Heart left ventricle (tissue), 16 donors: ENCODE data around the gene AXDND1. TPM values are rescaled to one million over a fixed set of nuclear protein-coding genes. Genes with fewer than 3 reads are reported as not detected.
"Not testable (repeated sequence)": the region's sequence is repeated elsewhere in the genome, so short reads cannot be mapped to it uniquely, and the experiment has no call there.

Source experiments
- ATAC-seq, 4 donors: fragments of 200-7000 bp; cut with Tn5 transposase; one replicate each; pipeline ENCODE4 v1.9.1; 2020 to 2022; ENCODE audit warnings: moderate library complexity in 4 of 4, mild to moderate bottlenecking in 3 of 4, moderate number of reproducible peaks in 1 of 4
- DNase-seq, 5 donors: peaks; one replicate each; pipeline ENCODE4 v3.0.0-alpha.2; 2020
- H3K27ac ChIP-seq, 12 donors: fragments of 200-600 bp; sonication (generic) in 4 of 12; one replicate each; pipeline versions ENCODE4 v1.5.0 to v1.8.0; 2016 to 2022; ENCODE audit warnings: mild to moderate bottlenecking in 2 of 12
- H3K27me3 ChIP-seq, 9 donors: fragments of 200-600 bp; sonication (generic) in 2 of 9; one replicate each; pipeline versions ENCODE4 v1.5.1 to v1.8.0; 2016 to 2022; ENCODE audit warnings: mild to moderate bottlenecking in 3 of 9
- H3K36me3 ChIP-seq, 9 donors: fragments of 200-600 bp; sonication (generic) in 2 of 9; one replicate each; pipeline versions ENCODE4 v1.5.0 to v1.8.0; 2018 to 2022; ENCODE audit warnings: mild to moderate bottlenecking in 2 of 9
- H3K4me1 ChIP-seq, 12 donors: fragments of 200-600 bp; sonication (generic) in 4 of 12; one replicate each; pipeline versions ENCODE4 v1.5.0 to v1.8.0; 2016 to 2022; ENCODE audit warnings: mild to moderate bottlenecking in 3 of 12
- H3K4me3 ChIP-seq, 12 donors: fragments of 200-600 bp; sonication (generic) in 4 of 12; one replicate each; pipeline versions ENCODE4 v1.5.0 to v1.8.0; 2017 to 2022; ENCODE audit warnings: mild to moderate bottlenecking in 9 of 12, moderate library complexity in 4 of 12
- H3K9me3 ChIP-seq, 12 donors: fragments of 200-600 bp; sonication (generic) in 4 of 12; one replicate each; pipeline versions ENCODE4 v1.5.0 to v1.8.0; 2016 to 2022; ENCODE audit warnings: mild to moderate bottlenecking in 1 of 12
- CTCF ChIP-seq, 12 donors: fragments of 200-600 bp; sonication (generic) in 4 of 12; IDR thresholded peaks; one replicate each; pipeline versions ENCODE4 v1.5.0 to v1.8.0; 2018 to 2022; ENCODE audit warnings: antibody characterized with exemption in 12 of 12, mild to moderate bottlenecking in 5 of 12
- POLR2A ChIP-seq, 2 donors: fragments of 450-650 bp; IDR thresholded peaks; one replicate each; pipeline ENCODE4 v1.6.1; 2017; ENCODE audit warnings: antibody characterized with exemption in 2 of 2, mild to moderate bottlenecking in 2 of 2, moderate library complexity in 2 of 2
- WGBS, 4 donors: extraction: QIAGEN DNeasy Blood & Tissue Kit in 2 of 4; methylation state at CpG; one replicate each; pipeline versions ENCODE4 v1.1.5 to v1.1.7; 2013 to 2018; 5-methylcytosine and 5-hydroxymethylcytosine counted together
- intact Hi-C, 10 donors: fragments of 100-400 bp; cut with DNase I; formaldehyde crosslinking; loops; one replicate each; pipeline versions ENCODE4 v1.11.1 to v1.14.2; 2022
- polyA plus RNA-seq, 2 donors: library from polyadenylated mRNA; stranded (reverse); fragments of 200-250 nt; gene quantifications; one replicate each; pipeline ENCODE4 v1.2.3, GENCODE V29; 2013
- total RNA-seq, 9 donors: library from RNA; depleted of rRNA in 2 of 9; stranded (reverse); fragments of >200 nt in 2 of 9; fragmentation: NEBNext Ultra II Directional in 3 of 9; extraction: Animal tissue kit (Norgen Biotek cat#: 25700) in 3 of 9; gene quantifications; one replicate each; pipeline versions ENCODE4 v1.1.0 to v1.2.4, GENCODE V29; 2016 to 2023
- donor health status: ischemic (EF 13 %, LVEDD 7.1; RV severe dilation, severe dysfunction).
- donor health status: healthy with polysubstance abuse.
- donor health status: DM: no; HTN: yes; CAD: no.
- donor health status: DM: no; HTN: no; CAD: no.
- donor health status: ischemic (EF 25% LVEDD 6.9; RV normal size, moderate dysfunction).
- donor health status: ischemic (EF 25% LVEDD 5.7; RV mildly dilated, moderate dysfunction).
- donor health status: healthy.
- donor health status: DM: yes; HTN: yes; CAD: no.
- donor health status: ischemic (EF 35%, LVEDD 5.7; RV mildly dilated, moderate dysfunction).
- donor health status: nonischemic (EF 11% LVEDD 7.7; RV severe dilation, severe dysfunction).
- donor health status: DM: yes; HTN: yes; CAD: no.
- donor health status: PGD.
- donor health status: ischemic (EF 29% LVEDD 5.4; RV normal size, mild dysfunction).
- donor health status: nonischemic (EF 23%, LVEDD 6.1; RV moderate dilation, normal function).

Gene AXDND1
- total and polyA plus RNA-seq, 11 donors = 0.08 to 0.16 TPM; not detected in 9

GRCh38 chr1:179342740-179343404 lies 22.9 kb upstream of the AXDND1 start:
- Histone ChIP-seq H3K27me3 (no peaks in the 10 kb centered on the region), H3K36me3 (peaks cover 0 to 89% (median 79%) of the 10 kb centered on the region in 9 donors), H3K4me3 (no peak overlapping the region), H3K9me3 (no peaks in the 10 kb centered on the region), H3K4me1 (peaks cover 0 to 7% (median 0%) of the 10 kb centered on the region in 12 donors), H3K27ac (no peak overlapping the region)
- TF ChIP-seq CTCF (IDR thresholded peaks at IDR 0.05) (no peak), POLR2A (IDR thresholded peaks at IDR 0.05) (no peak)
- WGBS, 4 donors = 95 to 97% (median 96%) methylated on average over 4 of the region's 4 CpGs
- DNase-seq = no peak
- intact Hi-C loops = no loop called here
- no peak for ATAC-seq

- DNase-seq (no peak), ATAC-seq (no peak)
- Histone ChIP-seq H3K27ac (no peak overlapping the region), H3K4me3 (no peak overlapping the region), H3K4me1 (peaks cover 0 to 12% (median 0%) of the 10 kb centered on the region in 12 donors), H3K27me3 (no peaks in the 10 kb centered on the region), H3K36me3 (peaks cover 0 to 85% (median 43%) of the 10 kb centered on the region in 9 donors), H3K9me3 (no peaks in the 10 kb centered on the region)
- no peak for TF ChIP-seq POLR2A (IDR thresholded peaks at IDR 0.05)
- no peak for TF ChIP-seq CTCF (IDR thresholded peaks at IDR 0.05)
- 93 to 98% (median 95%) methylated on average over 3 of the region's 3 CpGs for WGBS, 4 donors
- intact Hi-C loops = loop anchor here in 1 of 10 donors (10.0 kb wide), 1 partner anchor 56 kb away; the partner anchor contains the start of gene SOAT1
These were observed 14.5 kb upstream of the AXDND1 start for GRCh38 chr1:179351281-179351680.

- Histone ChIP-seq H3K27ac (no peak overlapping the region), H3K36me3 (peaks cover 0 to 88% (median 35%) of the 10 kb centered on the region in 9 donors), H3K9me3 (no peaks in the 10 kb centered on the region), H3K27me3 (no peaks in the 10 kb centered on the region), H3K4me3 (no peak overlapping the region), H3K4me1 (peaks cover 0 to 12% (median 0%) of the 10 kb centered on the region in 12 donors)
- intact Hi-C loops = loop anchor here in 1 of 10 donors (10.0 kb wide), 1 partner anchor 57 kb away; the partner anchor contains the start of gene SOAT1
- 93 to 98% (median 97%) methylated on average over 2 of the region's 2 CpGs for WGBS, 4 donors
- TF ChIP-seq CTCF (IDR thresholded peaks at IDR 0.05) (no peak), POLR2A (IDR thresholded peaks at IDR 0.05) (no peak)
- no peak for DNase-seq
- ATAC-seq = no peak
These were observed 13.5 kb upstream of the AXDND1 start for GRCh38 chr1:179352236-179352635.

GRCh38 chr1:179353546-179353945 lies 12.2 kb upstream of the AXDND1 start:
- Histone ChIP-seq H3K4me3 (no peak overlapping the region), H3K4me1 (peaks cover 0 to 12% (median 0%) of the 10 kb centered on the region in 12 donors), H3K27ac (peak overlapping the region in 3 of 12 donors; percentile 31 to 41 (median 38)), H3K36me3 (peaks cover 0 to 76% (median 27%) of the 10 kb centered on the region in 9 donors), H3K9me3 (no peaks in the 10 kb centered on the region), H3K27me3 (no peaks in the 10 kb centered on the region)
- ATAC-seq (peak; percentile 81 to 99 (median 95)), DNase-seq (peak in 4 of 5 donors; percentile 38 to 64 (median 46))
- intact Hi-C loops = loop anchor here in 1 of 10 donors (10.0 kb wide), 1 partner anchor 59 kb away; the partner anchor contains the start of gene SOAT1
- no peak for TF ChIP-seq POLR2A (IDR thresholded peaks at IDR 0.05)
- no peak for TF ChIP-seq CTCF (IDR thresholded peaks at IDR 0.05)
- 46 to 53% (median 51%) methylated on average over 5 of the region's 5 CpGs for WGBS, 4 donors

GRCh38 chr1:179361631-179362030 lies 4.1 kb upstream of the AXDND1 start:
- intact Hi-C loops = loop anchor here in 3 of 10 donors (10.0 kb wide), 4 partner anchors 67 to 817 kb away; partner anchors contain the start of genes ABL2 (in 1 of the 3) and SOAT1 (in 1 of the 3)
- ATAC-seq, DNase-seq, H3K4me3 ChIP-seq, H3K27me3 ChIP-seq, H3K27ac ChIP-seq, H3K9me3 ChIP-seq, H3K36me3 ChIP-seq: not testable (repeated sequence)
- peaks cover 0 to 10% (median 1%) of the 10 kb centered on the region in 12 donors for H3K4me1 ChIP-seq
- 88 to 98% (median 93%) methylated on average over 2 of the region's 2 CpGs for WGBS, 4 donors
